ENCODE measurements around the gene TCHP.

Gene TCHP

DNA sequence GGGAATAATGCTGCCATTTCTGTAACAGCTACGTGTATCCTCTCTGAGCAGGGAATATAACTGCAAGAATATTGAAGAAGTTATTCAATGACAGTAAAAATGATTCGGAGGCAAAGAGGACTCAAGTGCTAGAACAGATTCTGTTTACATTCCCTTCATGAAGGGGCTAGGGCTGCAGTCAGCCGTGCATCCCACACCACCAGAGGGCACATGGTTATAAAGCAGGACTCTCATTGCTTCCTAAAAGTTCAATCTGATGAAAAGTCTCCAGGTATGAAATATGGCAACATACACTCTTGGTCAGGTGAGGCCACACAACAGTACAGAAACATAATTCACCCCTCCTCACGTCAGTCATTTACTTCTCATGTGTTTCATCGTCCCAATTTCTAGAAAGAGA lies 34.0 kb downstream of the TCHP start:
- no peak for DNase-seq (ENCODE audit: low spot score)

DNA sequence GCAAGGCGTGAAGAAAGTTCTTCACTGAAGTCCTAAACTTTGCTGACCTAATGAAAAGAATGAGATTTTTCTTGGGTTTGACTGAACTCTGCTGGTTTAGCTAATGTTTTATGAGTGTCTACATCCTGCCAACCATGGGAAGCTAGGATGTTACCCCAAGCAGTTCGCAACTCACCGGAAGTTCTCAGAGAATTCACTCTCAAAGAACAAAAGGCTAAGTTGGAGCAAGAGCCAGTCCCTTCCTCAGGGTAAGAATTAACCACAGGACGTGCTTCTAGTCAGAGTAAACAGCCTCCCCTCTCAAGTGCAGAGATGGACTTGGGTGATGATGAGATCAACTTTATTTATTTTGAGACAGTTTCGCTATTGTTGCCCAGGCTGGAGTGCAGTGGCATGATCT lies 37.3 kb downstream of the TCHP start:
- no peak for DNase-seq (ENCODE audit: low spot score)

DNA sequence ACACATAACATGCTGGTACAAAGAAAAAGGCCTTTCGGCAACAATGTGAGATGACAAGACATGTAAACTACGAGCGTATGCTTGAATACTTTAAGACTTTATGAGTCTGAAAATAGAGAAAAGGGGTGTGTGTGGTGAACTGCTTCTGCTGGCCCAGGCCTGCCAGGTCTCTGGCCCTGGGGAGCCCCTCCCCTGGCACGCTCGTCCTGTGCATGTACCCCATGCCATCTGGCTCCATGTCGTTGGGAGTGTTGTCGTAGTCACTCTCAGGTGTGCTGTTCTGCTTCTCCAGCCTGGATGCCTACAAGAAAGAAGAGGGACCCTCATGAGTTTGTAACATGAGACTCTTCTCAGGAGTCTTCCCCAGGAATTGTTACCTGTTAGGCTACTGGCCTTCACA lies 38.9 kb downstream of the TCHP start:
- no peak for DNase-seq (ENCODE audit: low spot score)

DNA sequence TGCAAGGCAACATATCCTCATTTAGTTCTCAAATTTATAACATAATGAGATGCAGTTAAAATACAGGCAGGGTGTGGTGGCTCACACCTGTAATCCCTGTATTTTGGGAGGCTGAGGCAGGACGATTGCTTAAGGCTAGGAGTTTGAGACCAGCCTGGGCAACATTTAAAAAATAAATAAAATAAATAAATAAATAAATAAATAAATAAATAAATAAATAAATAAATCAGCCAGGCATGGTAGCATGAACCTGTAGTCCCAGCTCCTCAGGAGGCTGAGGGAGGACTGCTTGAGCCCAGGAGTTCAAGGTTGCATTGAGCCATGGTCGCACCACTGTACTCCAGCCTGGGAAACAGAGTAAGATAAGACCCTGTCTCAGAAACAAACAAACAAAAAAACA lies 39.4 kb downstream of the TCHP start:
- no peak for DNase-seq (ENCODE audit: low spot score)

DNA sequence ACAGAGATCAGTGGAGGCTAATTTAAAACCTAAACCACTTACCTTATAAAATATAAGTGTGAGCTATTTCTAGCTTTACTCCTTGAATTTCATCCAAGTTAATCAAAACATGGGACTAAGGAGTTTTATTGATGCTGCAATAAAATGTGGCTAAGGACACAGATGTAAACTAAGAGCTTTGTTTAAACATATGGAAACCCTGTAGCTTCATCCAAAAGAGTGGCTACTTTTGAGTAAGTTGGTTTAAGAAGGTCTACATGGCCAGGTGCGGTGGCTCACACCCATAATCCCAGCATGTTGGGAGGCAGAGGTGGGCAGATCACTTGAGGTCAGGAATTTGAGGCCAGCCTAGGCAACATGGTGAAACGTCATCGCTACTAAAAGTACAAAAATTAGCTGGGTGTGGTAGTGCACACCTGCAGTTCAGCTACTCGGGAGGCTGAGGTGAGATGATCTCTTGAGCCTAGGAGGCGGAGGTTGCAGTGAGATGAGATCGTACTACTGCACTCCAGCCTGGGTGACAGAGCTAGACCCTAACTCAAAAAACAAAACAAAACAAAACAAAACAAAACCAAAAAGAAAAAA lies 40.4 kb downstream of the TCHP start:
- no peak for DNase-seq (ENCODE audit: low spot score)

DNA sequence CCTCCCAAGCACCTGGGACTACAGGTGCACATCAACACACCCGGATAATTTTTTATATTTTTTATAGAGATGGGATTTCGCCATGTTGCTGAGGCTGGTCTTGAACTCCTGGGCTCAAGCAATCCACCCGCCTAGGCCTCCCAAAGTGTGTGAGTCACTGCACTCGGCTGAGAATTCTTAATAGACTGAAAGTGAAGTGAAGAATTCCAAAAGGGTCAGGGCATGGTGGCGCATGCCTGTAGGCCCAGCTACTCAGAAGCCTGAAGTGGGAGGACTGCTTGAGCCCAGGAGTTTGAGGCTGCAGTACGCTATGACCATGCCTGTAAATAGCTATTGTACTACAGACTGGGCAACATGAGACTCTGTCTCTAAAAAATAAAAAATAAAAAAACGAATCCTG lies 43.7 kb downstream of the TCHP start:
- no peak for DNase-seq (ENCODE audit: low spot score)

DNA sequence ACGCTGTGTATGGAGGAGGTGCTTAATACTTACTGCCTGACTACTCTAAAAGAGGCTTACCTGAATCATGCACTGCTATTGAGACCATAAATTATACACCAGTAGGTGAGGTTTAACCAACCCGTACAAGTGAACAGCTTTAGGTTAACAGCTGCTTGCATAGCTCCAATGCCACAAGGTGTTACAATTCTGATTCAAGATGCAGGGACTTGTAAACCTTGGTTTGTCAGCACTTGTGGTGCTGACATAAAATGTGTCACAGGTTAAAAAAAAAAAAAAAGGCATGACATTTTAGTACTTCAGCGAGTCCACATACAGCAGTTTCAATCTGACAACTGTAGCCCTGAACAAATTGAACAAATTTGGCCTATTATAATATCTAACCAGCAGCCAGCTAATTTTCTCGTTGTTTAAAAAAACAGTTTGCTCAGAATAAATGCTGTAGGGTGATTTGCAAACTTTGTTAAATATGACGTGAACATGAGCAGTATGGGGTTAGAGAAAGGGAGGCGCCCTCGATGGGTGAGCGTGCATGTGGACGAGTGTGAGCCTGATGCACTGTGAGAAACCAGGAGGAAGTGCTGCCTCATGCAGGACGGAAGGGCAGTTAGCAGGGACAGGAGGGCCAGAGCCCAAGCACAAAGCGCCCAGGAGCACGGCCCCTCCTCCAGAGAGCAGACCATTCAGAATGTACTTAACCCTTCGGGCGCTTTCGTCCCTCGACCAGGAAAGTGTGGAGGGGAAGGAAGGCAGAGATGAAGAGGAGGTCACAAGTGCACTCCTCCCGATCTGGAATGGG lies 44.7 kb downstream of the TCHP start:
- DNase-seq (ENCODE audit: low spot score): no peak

DNA sequence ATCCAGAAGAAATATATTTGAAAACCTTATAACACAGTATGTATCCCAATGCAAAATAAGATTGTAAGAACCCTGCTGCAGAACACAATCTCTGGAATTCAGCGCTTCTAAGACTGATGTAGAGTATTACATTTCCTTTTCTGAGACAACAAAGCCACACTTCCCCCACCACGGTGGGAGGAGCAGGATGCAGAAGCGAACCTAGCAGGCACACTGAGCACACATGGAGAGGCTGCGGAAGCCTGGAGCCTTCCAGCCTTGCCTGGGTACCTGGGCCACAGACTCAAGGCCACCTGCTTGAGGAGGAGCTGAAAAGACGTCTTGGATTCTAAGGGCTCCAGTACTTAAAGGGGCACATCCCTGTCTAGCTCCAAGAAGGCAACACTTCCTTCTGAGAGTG lies 46.4 kb downstream of the TCHP start:
- DNase-seq (ENCODE audit: low spot score): no peak

DNA sequence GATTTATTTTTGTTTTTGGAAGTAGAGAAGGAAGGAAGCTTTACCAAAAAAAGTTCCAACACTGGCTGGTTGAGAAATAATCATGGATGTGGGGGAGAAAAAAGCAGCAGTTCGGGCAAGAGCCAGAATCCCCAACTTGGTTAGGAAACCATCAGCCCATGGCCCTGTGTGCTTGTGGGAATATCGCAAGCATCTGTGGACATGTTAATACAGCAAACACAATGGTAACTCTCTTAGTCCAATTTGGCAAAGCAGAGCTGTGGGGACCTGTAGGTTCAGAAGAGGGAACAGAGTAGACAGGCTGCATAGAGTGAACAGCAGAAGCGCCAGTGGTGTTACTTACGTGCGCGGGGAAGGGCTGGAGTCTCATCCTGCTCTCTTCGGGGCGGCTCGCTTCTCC lies 46.8 kb downstream of the TCHP start:
- no peak for DNase-seq (ENCODE audit: low spot score)

DNA sequence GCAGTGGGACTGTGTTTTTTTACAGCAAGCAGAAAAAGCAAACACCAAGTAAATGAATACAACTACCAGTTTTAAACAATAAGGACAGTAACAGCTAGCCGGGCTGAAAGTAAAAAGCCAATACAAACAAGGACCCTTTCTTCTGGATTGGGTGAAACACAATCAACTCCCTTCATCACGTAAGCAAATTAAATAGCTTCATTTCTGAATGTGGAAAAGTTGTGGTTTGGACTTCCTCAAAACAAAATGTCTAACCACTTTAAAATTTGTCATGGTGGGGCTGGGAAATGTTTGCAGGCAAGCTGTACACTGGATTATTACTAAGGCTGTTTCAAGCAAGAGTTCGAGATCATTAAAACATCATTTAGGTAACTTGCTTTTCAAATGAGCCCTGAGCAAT lies 47.4 kb downstream of the TCHP start:
- DNase-seq (ENCODE audit: low spot score): no peak

DNA sequence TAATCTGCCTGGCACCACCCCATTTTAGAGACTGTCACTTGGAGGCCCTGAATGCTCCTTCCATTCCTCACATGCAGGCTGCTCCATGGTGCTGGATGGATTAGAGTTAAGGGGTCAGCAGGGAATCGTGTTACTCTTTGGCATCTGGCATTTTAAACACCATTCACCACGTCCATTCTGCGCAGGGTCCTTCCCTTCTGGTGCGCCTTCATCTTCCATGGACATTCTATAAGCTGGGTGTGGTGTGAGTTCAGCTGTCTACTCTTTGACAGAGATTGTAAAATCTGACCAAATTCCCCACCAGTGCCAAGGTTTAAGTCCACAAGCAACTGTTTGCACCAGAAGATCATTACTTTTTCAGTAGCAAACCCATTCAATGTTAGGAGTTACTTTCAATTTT lies 48.3 kb downstream of the TCHP start:
- no peak for DNase-seq (ENCODE audit: low spot score)

DNA sequence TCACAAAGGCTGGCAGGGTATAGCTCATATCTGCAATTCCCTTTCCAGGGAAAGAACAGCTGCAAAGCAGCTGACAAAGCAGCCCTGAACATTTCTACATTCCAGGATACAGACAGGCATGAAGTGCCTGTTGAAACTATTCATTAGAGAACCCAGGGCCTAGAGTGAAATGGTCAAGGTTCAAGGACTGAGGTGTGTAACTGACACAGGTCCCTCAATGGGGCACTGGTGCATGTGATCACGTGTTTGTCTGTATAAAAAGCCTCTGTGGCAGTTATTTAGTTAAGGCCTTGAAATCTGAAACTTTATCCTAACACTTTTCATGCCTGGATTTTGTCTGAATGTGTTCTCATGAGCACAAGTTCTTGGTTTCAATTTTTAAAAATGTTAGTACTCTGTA lies 49.0 kb downstream of the TCHP start:
- DNase-seq (ENCODE audit: low spot score): no peak

DNA sequence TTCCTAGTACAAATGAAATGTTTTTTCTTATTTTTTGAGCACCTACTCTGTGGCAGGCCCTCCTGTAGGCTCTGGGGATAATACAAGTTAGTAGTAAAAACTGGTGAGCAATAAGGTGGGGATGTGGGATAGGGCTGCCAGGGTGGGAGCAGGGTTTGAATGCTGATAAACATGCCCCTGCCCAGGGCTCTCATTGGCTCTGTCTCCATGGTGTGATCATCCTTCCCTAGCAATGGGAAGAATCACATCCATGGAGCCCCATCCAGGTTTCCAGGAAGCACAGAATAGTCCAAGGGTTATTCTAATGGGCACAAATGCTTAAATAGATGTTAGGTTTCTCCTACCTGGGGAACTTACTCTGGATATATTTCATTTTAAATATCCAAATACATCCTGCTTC lies 50.6 kb downstream of the TCHP start:
- no peak for DNase-seq (ENCODE audit: low spot score)

DNA sequence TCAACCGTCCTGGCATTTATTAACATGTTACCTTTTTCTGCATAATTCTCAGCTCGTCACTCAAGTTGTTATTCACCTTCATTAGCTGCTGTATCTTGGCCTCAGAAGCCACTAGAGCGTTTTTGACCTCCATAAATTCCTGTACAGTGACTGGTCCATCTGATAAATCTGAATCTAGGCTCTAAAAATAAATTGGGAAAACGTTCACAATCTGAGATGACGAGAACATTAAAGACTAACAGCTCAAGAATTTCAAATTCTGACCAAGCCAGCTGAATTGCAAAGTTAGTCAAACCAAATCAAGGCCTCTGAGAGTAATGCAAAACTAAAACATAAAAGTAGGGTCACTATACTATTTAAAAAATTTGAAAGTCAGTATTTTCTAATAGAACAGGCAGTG lies 51.1 kb downstream of the TCHP start:
- DNase-seq (ENCODE audit: low spot score): no peak

DNA sequence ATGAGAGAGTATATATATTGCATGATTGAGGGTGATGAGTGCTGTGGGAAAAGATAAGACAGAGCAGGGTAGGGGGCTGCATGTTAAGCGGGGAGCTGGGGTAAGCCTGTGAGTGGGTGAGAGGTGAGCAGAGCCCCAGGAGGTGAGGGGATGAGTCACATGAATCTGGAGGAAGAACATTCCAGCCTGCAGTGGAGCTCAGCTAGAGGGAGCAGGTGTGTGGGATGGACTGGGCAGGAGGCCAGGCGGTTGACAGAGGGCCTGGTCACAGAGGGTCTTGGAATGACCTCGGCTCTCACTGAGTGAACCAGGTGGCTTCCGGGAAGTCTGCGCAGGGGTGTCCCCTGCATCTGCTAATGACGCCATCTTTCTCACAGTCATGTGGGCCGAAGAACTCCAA lies 51.7 kb downstream of the TCHP start:
- no peak for DNase-seq (ENCODE audit: low spot score)

DNA sequence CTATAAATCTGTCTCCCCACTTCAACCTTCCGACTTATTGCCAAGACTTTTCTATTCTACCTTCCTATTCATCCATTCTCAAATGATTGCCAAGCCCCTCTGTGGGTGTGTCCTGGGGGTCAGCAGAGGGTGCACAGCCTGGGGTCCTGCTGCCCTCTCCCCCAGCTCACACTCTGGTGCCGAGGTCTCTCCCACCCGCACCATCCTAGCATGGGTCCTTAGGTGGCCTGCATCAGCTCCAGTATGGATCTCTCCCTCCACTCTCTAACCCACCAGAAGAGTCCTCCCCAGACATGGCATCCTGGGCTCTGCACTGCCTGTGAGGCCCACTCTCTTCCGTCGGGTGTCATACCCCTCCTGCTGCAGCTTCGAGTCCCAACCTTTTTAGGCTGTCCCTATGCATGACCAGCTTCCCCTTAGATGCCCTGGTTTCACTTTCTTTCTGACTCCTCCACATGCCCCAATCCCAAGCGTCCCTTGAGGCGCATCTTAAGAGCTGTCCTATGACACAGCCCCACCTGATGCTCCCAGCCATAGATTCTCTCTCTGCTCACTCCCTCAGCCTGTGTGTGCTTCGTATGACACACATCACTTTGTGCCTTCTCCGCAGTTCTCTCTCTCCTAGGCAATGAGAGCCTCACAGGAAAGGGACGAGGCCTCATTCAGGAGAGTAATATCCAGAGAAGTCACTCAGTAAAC lies 52.2 kb downstream of the TCHP start:
- no peak for DNase-seq (ENCODE audit: low spot score)

DNA sequence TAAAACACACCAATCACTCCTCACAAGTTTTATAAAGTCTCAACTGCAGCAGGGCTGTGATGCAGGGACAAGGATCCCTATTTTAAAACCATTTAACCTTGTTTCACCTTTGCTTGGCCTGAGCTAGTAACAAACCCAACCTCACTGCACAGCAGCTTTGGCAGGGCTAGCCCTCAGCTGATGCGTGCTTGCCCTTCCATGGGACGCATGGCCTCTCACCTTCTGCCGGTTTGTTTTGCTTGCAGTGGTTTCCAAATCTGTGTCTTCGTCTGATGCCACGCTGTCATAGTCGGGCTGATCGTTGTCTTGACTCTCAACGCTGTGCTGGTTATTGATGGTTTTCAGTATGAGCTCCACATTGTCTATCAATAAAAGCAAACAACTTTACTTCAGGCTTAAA lies 52.8 kb downstream of the TCHP start:
- no peak for DNase-seq (ENCODE audit: low spot score)

DNA sequence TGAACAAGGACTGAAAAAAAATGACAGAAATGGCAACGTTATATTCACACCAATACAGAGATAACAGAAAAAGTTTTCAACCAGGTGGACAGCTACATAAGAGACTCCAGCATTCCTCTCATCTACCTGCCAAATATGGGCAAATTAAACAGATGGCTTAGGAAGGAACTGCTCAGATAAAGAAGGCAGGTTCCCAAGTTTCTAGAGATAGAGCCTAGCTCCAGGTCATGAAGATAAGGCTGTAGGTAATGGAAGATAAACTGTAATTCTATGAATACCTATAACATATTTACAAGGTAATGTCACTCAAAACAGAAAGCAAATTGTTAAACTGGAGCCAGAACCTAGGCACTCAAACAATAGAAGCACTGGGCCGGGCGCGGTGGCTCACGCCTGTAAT lies 53.6 kb downstream of the TCHP start:
- no peak for DNase-seq (ENCODE audit: low spot score)

DNA sequence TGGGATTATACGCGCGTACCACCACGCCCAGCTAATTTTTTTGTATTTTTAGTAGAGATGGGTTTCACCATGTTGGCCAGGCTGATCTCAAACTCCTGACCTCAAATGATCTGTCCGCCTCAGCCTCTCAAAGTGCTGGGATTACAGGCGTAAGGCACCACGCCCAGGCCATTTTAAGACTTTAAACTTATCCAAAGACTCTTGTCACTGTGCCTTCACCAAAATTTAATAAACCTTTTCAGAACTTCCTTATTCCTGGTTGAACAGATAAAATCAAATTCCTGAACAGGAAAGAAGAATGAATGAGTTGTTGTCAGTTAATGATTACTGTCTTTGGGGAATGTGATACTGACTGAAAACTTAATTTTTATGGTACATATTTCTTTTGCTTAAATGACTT lies 58.3 kb downstream of the TCHP start:
- DNase-seq (ENCODE audit: low spot score): no peak

DNA sequence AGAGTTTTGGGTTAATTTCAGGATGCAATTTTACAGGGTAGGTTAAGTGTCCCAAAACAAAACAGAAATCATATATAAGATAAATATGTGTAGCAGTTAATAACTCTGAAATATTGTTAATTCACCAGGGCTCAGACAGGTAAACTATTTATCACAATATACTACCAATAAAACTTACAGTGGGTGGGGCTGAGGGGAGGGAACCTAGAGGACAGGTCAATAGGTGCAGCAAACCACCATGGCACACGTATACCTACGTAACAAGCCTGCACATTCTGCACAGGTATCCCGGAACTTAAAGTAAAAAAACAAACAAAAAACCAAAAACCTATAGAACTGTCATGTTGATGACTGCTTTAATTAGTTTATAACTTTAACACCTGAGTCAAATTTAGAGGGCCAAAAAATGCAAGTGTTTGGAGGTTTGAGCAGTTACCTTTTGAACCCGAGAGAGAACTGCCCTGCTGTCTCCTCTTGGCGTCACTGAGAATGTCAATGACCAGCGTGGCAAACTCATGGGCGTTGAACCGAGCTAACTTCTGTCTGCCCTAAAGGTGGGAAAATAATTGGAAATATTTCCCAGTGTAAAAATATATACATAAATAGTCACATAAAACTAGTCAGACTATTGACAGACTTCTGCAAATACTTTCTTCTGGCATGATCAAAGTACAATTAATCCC lies 59.5 kb downstream of the TCHP start:
- DNase-seq (ENCODE audit: low spot score): no peak

DNA sequence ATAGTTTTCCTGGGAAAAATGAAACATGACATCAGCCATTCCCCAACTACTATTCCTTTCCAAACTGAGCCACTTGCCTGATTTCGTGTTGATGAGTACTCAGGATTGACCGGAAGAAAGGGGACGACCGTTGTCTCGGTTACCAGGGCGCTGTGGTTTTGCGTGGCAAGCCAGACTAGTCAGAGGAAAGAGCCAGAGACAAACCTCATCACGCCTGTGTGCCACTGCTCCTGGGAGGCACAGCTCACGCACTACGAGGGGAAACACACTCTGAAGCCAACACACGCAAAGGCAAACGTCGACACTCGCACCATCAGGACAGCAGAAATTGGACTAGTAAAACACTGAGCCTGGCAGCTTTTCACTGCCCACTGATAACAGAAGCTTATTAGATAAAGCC lies 61.1 kb downstream of the TCHP start:
- no peak for DNase-seq (ENCODE audit: low spot score)

DNA sequence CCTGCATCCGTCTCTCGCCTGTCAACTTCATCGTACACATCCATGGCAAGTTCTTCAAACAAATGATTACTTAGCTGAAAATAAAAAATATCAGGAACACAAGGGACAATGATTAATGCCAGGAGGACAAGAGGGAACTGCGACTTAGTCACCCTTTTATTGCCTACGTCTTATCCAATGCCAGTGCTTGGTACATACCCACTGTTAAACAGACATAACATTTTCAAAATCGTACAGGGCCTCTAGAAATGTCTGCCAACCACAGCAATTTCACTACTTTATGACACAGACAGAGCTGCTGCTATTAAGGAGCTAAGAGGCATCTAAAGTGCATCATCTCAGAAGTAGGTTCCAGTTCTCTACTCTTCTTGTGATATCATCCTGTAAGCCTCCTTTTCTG lies 61.5 kb downstream of the TCHP start:
- no peak for DNase-seq (ENCODE audit: low spot score)

DNA sequence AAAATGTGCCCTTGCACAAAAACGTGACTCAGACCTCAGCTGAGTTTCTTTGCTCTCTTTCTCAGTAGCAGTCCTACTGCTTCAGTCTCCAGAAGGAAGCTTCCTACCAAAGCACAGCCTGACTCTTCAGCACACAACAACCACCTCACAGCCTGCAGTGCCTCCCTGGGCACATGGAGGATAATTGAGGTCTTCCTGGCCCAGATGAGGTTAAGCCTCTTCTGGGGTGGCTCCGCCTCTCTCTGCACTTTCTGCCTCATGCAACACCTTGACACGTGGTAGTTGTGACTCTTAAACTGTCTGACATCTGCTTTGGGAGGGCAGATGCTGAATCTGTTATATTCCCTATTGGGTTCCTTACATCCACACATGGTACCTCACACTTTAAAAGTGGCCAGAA lies 62.3 kb downstream of the TCHP start:
- no peak for DNase-seq (ENCODE audit: low spot score)

All from putamen (tissue), 1 donor.